ENCODE results near the gene KRT222. TPM values are rescaled to one million over a fixed set of nuclear protein-coding genes. Genes with fewer than 3 reads are reported as not detected.
A peak's percentile ranks its signal among the peaks of the same experiment; 100 is the strongest.

KRT222 gene
- polyA plus RNA-seq, 1 donor (not counting 4 experiments of a cell fraction or from before 2014, with no cell fraction given): 0.76 TPM

DNA sequence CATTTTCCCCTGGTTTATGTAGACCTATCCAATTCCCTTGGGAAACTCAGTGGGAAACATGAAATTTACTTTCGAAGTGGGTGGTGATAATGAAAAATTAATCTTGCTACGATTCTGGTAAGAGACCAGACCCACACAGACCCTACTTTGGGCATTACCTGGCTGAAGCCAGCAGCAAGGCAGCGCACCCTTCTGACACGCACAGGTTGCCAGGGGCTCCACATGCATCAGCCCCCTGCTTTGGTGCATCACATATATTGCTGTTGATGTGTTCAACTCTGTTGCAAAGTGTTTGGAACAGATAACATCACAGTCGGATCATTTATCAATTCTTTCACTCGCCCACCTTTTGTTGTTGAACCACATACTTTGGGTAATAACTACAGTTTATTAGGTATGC lies 44.0 kb downstream of the KRT222 start:
- Histone ChIP-seq H3K27me3 (ENCODE audit: control insufficient read depth, extremely low read depth, insufficient read depth, low read length) (peaks cover 25% of the 10 kb centered on the region), H3K9me3 (ENCODE audit: control insufficient read depth, low read depth, low read length) (no peaks in the 10 kb centered on the region)

DNA sequence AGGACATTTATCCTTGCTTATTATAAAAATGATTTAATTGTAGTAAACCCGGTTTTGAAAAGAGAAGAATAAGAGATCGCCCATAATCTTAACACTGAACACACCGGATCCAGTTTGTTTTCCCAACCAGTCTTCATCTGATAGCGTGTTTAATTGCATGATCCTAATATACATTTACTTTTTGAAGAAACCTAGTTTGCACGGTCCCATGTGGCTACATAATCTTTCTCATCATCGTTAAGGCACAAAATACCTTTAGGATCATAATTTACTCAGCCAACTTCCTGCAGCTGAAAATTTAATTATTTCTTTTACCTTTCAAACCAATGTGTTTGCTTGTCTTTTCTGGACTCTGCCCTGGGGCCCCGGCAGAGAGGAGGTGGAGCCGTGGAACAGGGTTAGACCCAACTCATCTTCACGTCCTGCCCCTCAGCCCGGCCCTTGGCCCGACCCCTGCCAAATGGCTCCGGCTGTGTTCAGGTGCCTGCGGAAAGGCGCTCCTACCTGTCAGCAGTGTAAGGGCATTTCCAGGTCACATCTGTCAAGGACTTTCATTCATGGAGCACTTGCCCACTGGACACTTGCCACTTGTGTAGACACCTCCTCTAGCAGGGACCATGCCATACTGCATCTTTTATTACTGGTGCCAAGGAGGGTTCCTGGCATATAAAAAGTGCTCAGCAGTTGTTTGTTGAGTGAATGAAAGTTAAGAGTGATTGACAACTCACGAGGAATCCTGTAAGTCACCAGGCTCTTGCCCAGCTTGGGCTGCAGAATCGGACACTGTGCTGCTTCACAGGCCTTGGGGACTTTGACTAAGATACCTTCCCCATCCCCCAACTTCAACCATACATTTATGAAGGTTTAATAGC lies 46.0 kb downstream of the KRT222 start:
- no peak overlapping the region for H3K4me3 ChIP-seq (ENCODE audit: control insufficient read depth in 2 of 3, extremely low read depth in 1 of 3, insufficient read depth in 2 of 3, low read depth in 1 of 3, low read length in 3 of 3)
- no peak overlapping the region for H2AFZ ChIP-seq (ENCODE audit: control insufficient read depth, low read length)
- peak; percentile 80 for TF ChIP-seq EZH2 (IDR thresholded peaks at IDR 0.05; ENCODE audit: low read length)
- TF ChIP-seq, protein P1, sequence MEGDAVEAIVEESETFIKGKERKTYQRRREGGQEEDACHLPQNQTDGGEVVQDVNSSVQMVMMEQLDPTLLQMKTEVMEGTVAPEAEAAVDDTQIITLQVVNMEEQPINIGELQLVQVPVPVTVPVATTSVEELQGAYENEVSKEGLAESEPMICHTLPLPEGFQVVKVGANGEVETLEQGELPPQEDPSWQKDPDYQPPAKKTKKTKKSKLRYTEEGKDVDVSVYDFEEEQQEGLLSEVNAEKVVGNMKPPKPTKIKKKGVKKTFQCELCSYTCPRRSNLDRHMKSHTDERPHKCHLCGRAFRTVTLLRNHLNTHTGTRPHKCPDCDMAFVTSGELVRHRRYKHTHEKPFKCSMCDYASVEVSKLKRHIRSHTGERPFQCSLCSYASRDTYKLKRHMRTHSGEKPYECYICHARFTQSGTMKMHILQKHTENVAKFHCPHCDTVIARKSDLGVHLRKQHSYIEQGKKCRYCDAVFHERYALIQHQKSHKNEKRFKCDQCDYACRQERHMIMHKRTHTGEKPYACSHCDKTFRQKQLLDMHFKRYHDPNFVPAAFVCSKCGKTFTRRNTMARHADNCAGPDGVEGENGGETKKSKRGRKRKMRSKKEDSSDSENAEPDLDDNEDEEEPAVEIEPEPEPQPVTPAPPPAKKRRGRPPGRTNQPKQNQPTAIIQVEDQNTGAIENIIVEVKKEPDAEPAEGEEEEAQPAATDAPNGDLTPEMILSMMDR (optimal IDR thresholded peaks at IDR 0.05 in 1 of 3, IDR thresholded peaks at IDR 0.05 in 1 of 3, conservative IDR thresholded peaks at IDR 0.05 in 1 of 3; ENCODE audit: extremely low read depth in 1 of 3, insufficient read depth in 2 of 3, low read length in 3 of 3): no peak
- peaks cover 36% of the 10 kb centered on the region for H3K27me3 ChIP-seq (ENCODE audit: control insufficient read depth, extremely low read depth, insufficient read depth, low read length)
- no peaks in the 10 kb centered on the region for H3K9me1 ChIP-seq (ENCODE audit: control insufficient read depth, extremely low read depth, insufficient read depth, low read length)
- H3K4me1 ChIP-seq (ENCODE audit: control insufficient read depth, extremely low read depth, insufficient read depth, low read length): no peaks in the 10 kb centered on the region
- no peak overlapping the region for H3K9ac ChIP-seq (ENCODE audit: control insufficient read depth, extremely low read depth, insufficient read depth, low read length)
- FAIRE-seq (no peak), DNase-seq (ENCODE audit: low read depth, low spot score) (no peak)
- no peak overlapping the region for H3K4me2 ChIP-seq (ENCODE audit: control insufficient read depth, extremely low read depth, insufficient read depth, low read depth, low read length)
- no peak overlapping the region for H3K27ac ChIP-seq (ENCODE audit: control insufficient read depth, insufficient read depth, low read length)
- no peaks in the 10 kb centered on the region for H4K20me1 ChIP-seq (ENCODE audit: control insufficient read depth, extremely low read depth, insufficient read depth, low read length)
- no peaks in the 10 kb centered on the region for H3K9me3 ChIP-seq (ENCODE audit: control insufficient read depth, low read depth, low read length)
- dilution Hi-C loops (cut with MboI; ENCODE audit: extremely low pct_ligation_motif_present, low sequenced_read_pairs): no loop called here
- H3K79me2 ChIP-seq (ENCODE audit: control insufficient read depth, insufficient read depth, low read length): no peaks in the 10 kb centered on the region
- no peaks in the 10 kb centered on the region for H3K36me3 ChIP-seq (ENCODE audit: control insufficient read depth in 2 of 2, extremely low read depth in 1 of 2, insufficient read depth in 2 of 2, low read length in 2 of 2)

More for the DNA sequence above, 44.0 kb downstream of the KRT222 start:
- TF ChIP-seq EZH2 (IDR thresholded peaks at IDR 0.05; ENCODE audit: low read length): no peak
- TF ChIP-seq, protein P1 (optimal IDR thresholded peaks at IDR 0.05 in 1 of 3, IDR thresholded peaks at IDR 0.05 in 1 of 3, conservative IDR thresholded peaks at IDR 0.05 in 1 of 3; ENCODE audit: extremely low read depth in 1 of 3, insufficient read depth in 2 of 3, low read length in 3 of 3): no peak
- Histone ChIP-seq H3K4me3 (ENCODE audit: control insufficient read depth in 2 of 3, extremely low read depth in 1 of 3, insufficient read depth in 2 of 3, low read depth in 1 of 3, low read length in 3 of 3) (no peak overlapping the region), H3K27ac (ENCODE audit: control insufficient read depth, insufficient read depth, low read length) (no peak overlapping the region), H3K36me3 (ENCODE audit: control insufficient read depth in 2 of 2, extremely low read depth in 1 of 2, insufficient read depth in 2 of 2, low read length in 2 of 2) (no peaks in the 10 kb centered on the region), H2AFZ (ENCODE audit: control insufficient read depth, low read length) (no peak overlapping the region), H4K20me1 (ENCODE audit: control insufficient read depth, extremely low read depth, insufficient read depth, low read length) (no peaks in the 10 kb centered on the region), H3K79me2 (ENCODE audit: control insufficient read depth, insufficient read depth, low read length) (no peaks in the 10 kb centered on the region), H3K4me1 (ENCODE audit: control insufficient read depth, extremely low read depth, insufficient read depth, low read length) (no peaks in the 10 kb centered on the region), H3K9ac (ENCODE audit: control insufficient read depth, extremely low read depth, insufficient read depth, low read length) (no peak overlapping the region), H3K9me1 (ENCODE audit: control insufficient read depth, extremely low read depth, insufficient read depth, low read length) (no peaks in the 10 kb centered on the region), H3K4me2 (ENCODE audit: control insufficient read depth, extremely low read depth, insufficient read depth, low read depth, low read length) (no peak overlapping the region)
- no peak for FAIRE-seq
- DNase-seq (ENCODE audit: low read depth, low spot score): no peak
- dilution Hi-C loops (cut with MboI; ENCODE audit: extremely low pct_ligation_motif_present, low sequenced_read_pairs): no loop called here
